HG02885 (cell line): ENCODE data around the gene ATRN.
"Not testable (repeated sequence)": the region's sequence is repeated elsewhere in the genome, so short reads cannot be mapped to it uniquely, and the experiment has no call there.

Source experiments
- ATAC-seq: cut with Tn5 transposase; IDR thresholded peaks from one replicate; pipeline ENCODE4 v1.9.1; 2021; ENCODE audit warnings: mild to moderate bottlenecking; ENCODE audit not compliant: unreplicated experiment, poor library complexity

ATRN gene

GRCh38 chr20:3510110-3510509 lies 39.3 kb downstream of the ATRN start:
- no peak for ATAC-seq

- not testable (repeated sequence) for ATAC-seq
Observed at GRCh38 chr20:3512239-3512638, 41.4 kb downstream of the ATRN start.

GRCh38 chr20:3514012-3514642 lies 43.3 kb downstream of the ATRN start:
- no peak for ATAC-seq

- no peak for ATAC-seq
Observed at GRCh38 chr20:3515379-3516170, 44.8 kb downstream of the ATRN start.

- ATAC-seq = no peak
Observed at GRCh38 chr20:3521852-3522740, 51.3 kb downstream of the ATRN start.

GRCh38 chr20:3524696-3525095 lies 53.9 kb downstream of the ATRN start:
- ATAC-seq = not testable (repeated sequence)

GRCh38 chr20:3532089-3532615 lies 61.3 kb downstream of the ATRN start:
- no peak for ATAC-seq

GRCh38 chr20:3537733-3538132 lies 66.9 kb downstream of the ATRN start:
- ATAC-seq = not testable (repeated sequence)

GRCh38 chr20:3539311-3540107 lies 68.7 kb downstream of the ATRN start:
- ATAC-seq = no peak

- no peak for ATAC-seq
Observed at GRCh38 chr20:3541887-3542721, 71.3 kb downstream of the ATRN start.

GRCh38 chr20:3543901-3544507 lies 73.2 kb downstream of the ATRN start:
- no peak for ATAC-seq

- ATAC-seq = no peak
Observed at GRCh38 chr20:3545401-3545925, 74.6 kb downstream of the ATRN start.

- ATAC-seq = no peak
Observed at GRCh38 chr20:3547906-3548305, 77.1 kb downstream of the ATRN start.

- no peak for ATAC-seq
Observed at GRCh38 chr20:3550837-3551236, 80.0 kb downstream of the ATRN start.

- no peak for ATAC-seq
Observed at GRCh38 chr20:3551681-3552434, 81.0 kb downstream of the ATRN start.

GRCh38 chr20:3553663-3554062 lies 82.8 kb downstream of the ATRN start:
- no peak for ATAC-seq

- ATAC-seq = no peak
Observed at GRCh38 chr20:3557237-3557785, 86.5 kb downstream of the ATRN start.
